ENCODE measurements around the gene DPYD.

DNA sequence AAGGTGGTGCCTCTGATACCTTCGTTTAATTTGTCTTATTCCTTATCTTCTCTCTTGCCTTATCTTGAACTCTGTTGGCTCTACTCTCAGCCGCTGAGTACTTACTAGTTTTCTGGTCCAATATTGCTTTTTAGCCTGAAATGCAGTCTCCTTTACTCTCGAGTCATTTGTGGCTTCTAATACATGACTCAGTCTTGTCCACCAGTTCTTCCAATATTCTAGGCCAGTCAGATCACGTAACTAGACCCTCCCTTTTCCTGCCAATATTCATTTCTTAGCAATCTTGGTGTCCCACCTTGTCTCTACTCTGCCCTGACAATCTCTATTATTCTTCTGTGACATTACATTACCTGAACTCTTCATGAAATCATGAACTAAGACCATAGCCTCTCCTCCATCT is 555.8 kb downstream of the DPYD start:
- TF ChIP-seq, protein P1, sequence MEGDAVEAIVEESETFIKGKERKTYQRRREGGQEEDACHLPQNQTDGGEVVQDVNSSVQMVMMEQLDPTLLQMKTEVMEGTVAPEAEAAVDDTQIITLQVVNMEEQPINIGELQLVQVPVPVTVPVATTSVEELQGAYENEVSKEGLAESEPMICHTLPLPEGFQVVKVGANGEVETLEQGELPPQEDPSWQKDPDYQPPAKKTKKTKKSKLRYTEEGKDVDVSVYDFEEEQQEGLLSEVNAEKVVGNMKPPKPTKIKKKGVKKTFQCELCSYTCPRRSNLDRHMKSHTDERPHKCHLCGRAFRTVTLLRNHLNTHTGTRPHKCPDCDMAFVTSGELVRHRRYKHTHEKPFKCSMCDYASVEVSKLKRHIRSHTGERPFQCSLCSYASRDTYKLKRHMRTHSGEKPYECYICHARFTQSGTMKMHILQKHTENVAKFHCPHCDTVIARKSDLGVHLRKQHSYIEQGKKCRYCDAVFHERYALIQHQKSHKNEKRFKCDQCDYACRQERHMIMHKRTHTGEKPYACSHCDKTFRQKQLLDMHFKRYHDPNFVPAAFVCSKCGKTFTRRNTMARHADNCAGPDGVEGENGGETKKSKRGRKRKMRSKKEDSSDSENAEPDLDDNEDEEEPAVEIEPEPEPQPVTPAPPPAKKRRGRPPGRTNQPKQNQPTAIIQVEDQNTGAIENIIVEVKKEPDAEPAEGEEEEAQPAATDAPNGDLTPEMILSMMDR (conservative IDR thresholded peaks at IDR 0.05 in 1 of 2, IDR thresholded peaks at IDR 0.05 in 1 of 2; ENCODE audit: extremely low read depth in 1 of 2, insufficient read depth in 1 of 2, low read depth in 1 of 2, low read length in 2 of 2), result no peak
- TF ChIP-seq EZH2 (IDR thresholded peaks at IDR 0.05; ENCODE audit: borderline replicate concordance, low read length), result no peak

Measured in mammary epithelial cell (primary cell).